GM23248 (cell line): Measurements from ENCODE around the gene TMIGD1.

Source experiments
- EZH2 ChIP-seq: fragments of 200-600 bp; sonication (generic); IDR thresholded peaks from 2 replicates; pipeline ENCODE4 v1.6.1; 2018; ENCODE audit warnings: antibody characterized with exemption, mild to moderate bottlenecking; ENCODE audit not compliant: insufficient read depth, poor library complexity, severe bottlenecking
- EZH2phosphoT487 ChIP-seq: fragments of 200-600 bp; sonication (generic); IDR thresholded peaks from 2 replicates; pipeline ENCODE4 v1.6.1; 2018; ENCODE audit warnings: antibody characterized with exemption, moderate library complexity, mild to moderate bottlenecking, low read depth; ENCODE audit not compliant: insufficient read depth

DNA sequence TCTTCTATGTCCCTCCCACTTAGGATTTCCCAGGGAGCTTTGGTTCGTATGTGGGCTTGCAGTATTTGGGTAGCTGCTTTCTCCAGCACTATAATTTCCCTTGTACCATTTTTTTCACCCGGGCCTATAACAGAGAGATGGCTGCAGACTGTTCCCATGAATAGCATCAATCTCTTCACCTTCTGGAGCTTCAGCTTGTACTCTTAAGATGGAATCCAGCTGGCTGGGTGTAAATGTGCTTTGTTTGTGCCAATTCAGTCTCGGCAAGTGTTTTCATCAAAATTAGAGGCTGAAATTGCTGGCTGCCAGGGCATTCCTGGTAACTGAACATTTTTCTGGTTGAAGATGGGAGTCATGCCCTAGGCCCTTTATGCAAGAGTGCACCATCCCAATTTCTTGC lies 32.7 kb upstream of the TMIGD1 start:
- TF ChIP-seq EZH2 (no peak), EZH2phosphoT487 (no peak)
